Esophagus (tissue), 2 donors: ENCODE data around the gene APH1B. TPM values are rescaled to one million over a fixed set of nuclear protein-coding genes. Genes with fewer than 3 reads are reported as not detected.

Experiments
- H3K27ac ChIP-seq, 2 donors: one replicate each; pipeline ENCODE4 v1.5.1; 2013; ENCODE audit warnings: low read depth in 2 of 2, mild to moderate bottlenecking in 2 of 2, inconsistent platforms in 1 of 2, low read length in 1 of 2, moderate library complexity in 1 of 2
- H3K27me3 ChIP-seq, 2 donors: one replicate each; pipeline ENCODE4 v1.6.1; 2013; ENCODE audit warnings: low read length in 2 of 2, control low read depth in 1 of 2, mild to moderate bottlenecking in 1 of 2; ENCODE audit not compliant: insufficient read depth in 2 of 2, control insufficient read depth in 1 of 2
- H3K36me3 ChIP-seq, 2 donors: one replicate each; pipeline ENCODE4 v1.6.1; 2013; ENCODE audit warnings: low read length in 1 of 2; ENCODE audit not compliant: control insufficient read depth in 2 of 2, insufficient read depth in 2 of 2
- H3K4me1 ChIP-seq, 2 donors: one replicate each; pipeline ENCODE4 v1.6.1; 2013; ENCODE audit warnings: low read length in 1 of 2; ENCODE audit not compliant: control insufficient read depth in 2 of 2, insufficient read depth in 2 of 2
- H3K4me3 ChIP-seq, 2 donors: one replicate each; pipeline ENCODE4 v1.5.1; 2013; ENCODE audit warnings: low read length in 2 of 2, mild to moderate bottlenecking in 2 of 2, low read depth in 1 of 2, moderate library complexity in 1 of 2
- H3K9me3 ChIP-seq, 2 donors: one replicate each; pipeline ENCODE4 v1.6.1; 2013; ENCODE audit warnings: mild to moderate bottlenecking in 2 of 2, low read depth in 1 of 2, low read length in 1 of 2, moderate library complexity in 1 of 2; ENCODE audit not compliant: control insufficient read depth in 2 of 2, insufficient read depth in 1 of 2
- WGBS, 2 donors: extraction: QIAGEN DNeasy Blood & Tissue Kit; methylation state at CpG; one replicate each; pipeline ENCODE4 v1.1.7; 2013; 5-methylcytosine and 5-hydroxymethylcytosine counted together
- polyA plus RNA-seq, 2 donors: library from polyadenylated mRNA; stranded (reverse); fragments of 200-250 nt; gene quantifications; one replicate each; pipeline ENCODE4 v1.2.3, GENCODE V29; 2013
- donor health status: healthy with polysubstance abuse.
- donor health status: Bipolar disorder and iron deficiency.

The APH1B gene
- polyA plus RNA-seq, 2 donors = 1.6 to 2.0 TPM

GRCh38 chr15:63351170-63351569 is 73.8 kb downstream of the APH1B start:
- no peaks in the 10 kb centered on the region for H3K27me3 ChIP-seq
- no peaks in the 10 kb centered on the region for H3K36me3 ChIP-seq
- peak overlapping the region; percentile 91 to 94 for H3K27ac ChIP-seq
- no peaks in the 10 kb centered on the region for H3K9me3 ChIP-seq
- H3K4me3 ChIP-seq = no peak overlapping the region
- H3K4me1 ChIP-seq = peaks cover 7 to 40% of the 10 kb centered on the region in 2 donors
- WGBS, 2 donors = 61 to 71% methylated on average over 4 of the region's 4 CpGs

GRCh38 chr15:63352808-63353207 is 75.4 kb downstream of the APH1B start:
- H3K27ac ChIP-seq = peak overlapping the region in 1 of 2 donors; percentile 37
- WGBS, 2 donors = 77 to 85% methylated on average over 4 of the region's 4 CpGs
- no peaks in the 10 kb centered on the region for H3K9me3 ChIP-seq
- H3K36me3 ChIP-seq = no peaks in the 10 kb centered on the region
- peaks cover 4 to 32% of the 10 kb centered on the region in 2 donors for H3K4me1 ChIP-seq
- no peaks in the 10 kb centered on the region for H3K27me3 ChIP-seq
- H3K4me3 ChIP-seq = no peak overlapping the region

- Histone ChIP-seq H3K4me1 (peaks cover 2 to 27% of the 10 kb centered on the region in 2 donors), H3K9me3 (no peaks in the 10 kb centered on the region), H3K27ac (peak overlapping the region in 1 of 2 donors; percentile 37), H3K4me3 (no peak overlapping the region), H3K36me3 (no peaks in the 10 kb centered on the region), H3K27me3 (no peaks in the 10 kb centered on the region)
- WGBS, 2 donors = 76% methylated on average over 8 of the region's 8 CpGs
Measured at GRCh38 chr15:63353261-63353660, 75.9 kb downstream of the APH1B start.

- Histone ChIP-seq H3K4me1 (peaks cover 2 to 27% of the 10 kb centered on the region in 2 donors), H3K9me3 (no peaks in the 10 kb centered on the region), H3K36me3 (no peaks in the 10 kb centered on the region), H3K27ac (peak overlapping the region in 1 of 2 donors; percentile 58), H3K27me3 (no peaks in the 10 kb centered on the region), H3K4me3 (no peak overlapping the region)
- WGBS, 2 donors = 70 to 91% methylated on average over 5 of the region's 5 CpGs
Measured at GRCh38 chr15:63353887-63354286, 76.5 kb downstream of the APH1B start.

- 66 to 74% methylated on average over 22 of the region's 22 CpGs for WGBS, 2 donors
- Histone ChIP-seq H3K27ac (peak overlapping the region in 1 of 2 donors; percentile 61), H3K9me3 (no peaks in the 10 kb centered on the region), H3K4me3 (no peak overlapping the region), H3K4me1 (peaks cover 2 to 23% of the 10 kb centered on the region in 2 donors), H3K36me3 (no peaks in the 10 kb centered on the region), H3K27me3 (no peaks in the 10 kb centered on the region)
Measured at GRCh38 chr15:63354821-63355650, 77.6 kb downstream of the APH1B start.

- Histone ChIP-seq H3K9me3 (no peaks in the 10 kb centered on the region), H3K27ac (peak overlapping the region; percentile 26 to 78), H3K4me1 (peaks cover 2 to 20% of the 10 kb centered on the region in 2 donors), H3K4me3 (no peak overlapping the region), H3K27me3 (no peaks in the 10 kb centered on the region), H3K36me3 (no peaks in the 10 kb centered on the region)
- WGBS, 2 donors = 37 to 64% methylated on average over 4 of the region's 4 CpGs
Measured at GRCh38 chr15:63357061-63357460, 79.7 kb downstream of the APH1B start.

GRCh38 chr15:63357731-63358130 is 80.3 kb downstream of the APH1B start:
- Histone ChIP-seq H3K4me3 (no peak overlapping the region), H3K4me1 (peaks cover 0 to 17% of the 10 kb centered on the region in 2 donors), H3K27me3 (no peaks in the 10 kb centered on the region), H3K9me3 (no peaks in the 10 kb centered on the region), H3K27ac (peak overlapping the region in 1 of 2 donors; percentile 26), H3K36me3 (no peaks in the 10 kb centered on the region)
- WGBS, 2 donors = 55 to 58% methylated on average over 3 of the region's 3 CpGs

- peaks cover 0 to 11% of the 10 kb centered on the region in 2 donors for H3K4me1 ChIP-seq
- peak overlapping the region in 1 of 2 donors; percentile 7 for H3K27ac ChIP-seq
Measured at GRCh38 chr15:63358241-63359029, 81.0 kb downstream of the APH1B start.

More at GRCh38 chr15:63358241-63359029, 81.0 kb downstream of the APH1B start:
- 84 to 88% methylated on average over 15 of the region's 15 CpGs for WGBS, 2 donors
- H3K9me3 ChIP-seq = no peaks in the 10 kb centered on the region
- no peaks in the 10 kb centered on the region for H3K36me3 ChIP-seq
- no peaks in the 10 kb centered on the region for H3K27me3 ChIP-seq
- H3K4me3 ChIP-seq = no peak overlapping the region
